Body of pancreas (tissue), 4 donors: Measurements from ENCODE around the gene SCAP. TPM values are rescaled to one million over a fixed set of nuclear protein-coding genes. Genes with fewer than 3 reads are reported as not detected.

Experiments
- ATAC-seq: fragments of 150-250 bp; one replicate; pipeline ENCODE4 v1.9.1; 2016
- DNase-seq, 4 donors: peaks; one replicate each; pipeline ENCODE4 v3.0.0-alpha.2; 2019
- H3K27ac ChIP-seq, 4 donors: fragments of 200-600 bp; sonication (generic); 1 replicate in 3 of 4; 2 replicates in 1 of 4; pipeline versions ENCODE4 v1.5.1 to v1.6.1; 2016 to 2019; ENCODE audit warnings: mild to moderate bottlenecking in 1 of 4, mixed read lengths in 1 of 4, moderate library complexity in 1 of 4
- H3K27me3 ChIP-seq, 2 donors: fragments of 200-600 bp; sonication (generic); one replicate each; pipeline ENCODE4 v1.6.0; 2016; ENCODE audit warnings: mild to moderate bottlenecking in 1 of 2
- H3K36me3 ChIP-seq, 2 donors: fragments of 200-600 bp; sonication (generic); replicated peaks in 1 of 2; 2 replicates each; pipeline ENCODE4 v1.5.1; 2016; ENCODE audit warnings: low read depth in 2 of 2; ENCODE audit not compliant: insufficient read depth in 1 of 2
- H3K4me1 ChIP-seq: fragments of 200-600 bp; sonication (generic); one replicate; pipeline ENCODE4 v1.6.0; 2016
- H3K4me3 ChIP-seq, 2 donors: fragments of 200-600 bp; sonication (generic); 1 replicate in 1 of 2; 2 replicates in 1 of 2; pipeline ENCODE4 v1.5.1; 2016 to 2019
- H3K9me3 ChIP-seq, 3 donors: fragments of 200-600 bp; sonication (generic); 1 replicate in 2 of 3; 2 replicates in 1 of 3; pipeline ENCODE4 v1.5.1; 2016
- POLR2A ChIP-seq, 3 donors: fragments of 450-650 bp; IDR thresholded peaks; one replicate each; pipeline ENCODE4 v1.6.1; 2016; ENCODE audit warnings: antibody characterized with exemption in 3 of 3, mild to moderate bottlenecking in 2 of 3
- WGBS, 2 donors: methylation state at CpG; one replicate each; pipeline ENCODE4 v1.1.5; 2017; 5-methylcytosine and 5-hydroxymethylcytosine counted together
- intact Hi-C: fragments of 100-400 bp; cut with DNase I; formaldehyde crosslinking; loops from one replicate; pipeline ENCODE4 v1.15.1; 2023
- total RNA-seq, 2 donors: library from RNA; depleted of rRNA; stranded (reverse); fragments of >200 nt; gene quantifications; one replicate each; pipeline ENCODE4 v1.1.0, GENCODE V29; 2016
- TF ChIP-seq, protein P1 (sequence below), 7 experiments: fragments of 450-650 bp in 4 of 7; fragments of 200-600 bp in 3 of 7; sonication (generic) in 3 of 7; IDR thresholded peaks; one replicate each; pipeline ENCODE4 v1.5.1; 2016 to 2019; ENCODE audit warnings: antibody characterized with exemption in 7 of 7

SCAP gene
- total RNA-seq, 2 donors from 2014 or later = 56.6 to 122 TPM

DNA sequence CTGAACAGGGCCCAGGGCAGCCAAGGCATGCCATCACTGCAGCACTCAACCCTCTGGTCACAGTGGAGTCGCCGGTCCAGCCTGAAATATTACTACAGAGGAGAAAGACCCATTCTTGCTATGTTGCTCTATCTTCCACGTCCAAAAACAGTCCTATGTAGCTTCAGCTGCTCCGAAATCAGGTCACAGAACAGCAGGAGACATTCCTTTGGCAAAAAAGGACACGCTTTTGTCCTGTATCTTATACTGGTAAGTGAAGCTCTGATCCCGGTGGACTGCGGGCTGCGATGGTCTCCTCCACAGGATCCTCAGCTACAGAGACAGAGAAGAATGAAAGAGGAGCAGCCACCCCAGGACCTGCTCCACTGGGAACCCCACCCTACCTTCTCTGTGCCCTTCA is 20.1 kb upstream of the SCAP start:
- peaks cover 11 to 17% of the 10 kb centered on the region in 2 donors for H3K36me3 ChIP-seq
- ATAC-seq = no peak

DNA sequence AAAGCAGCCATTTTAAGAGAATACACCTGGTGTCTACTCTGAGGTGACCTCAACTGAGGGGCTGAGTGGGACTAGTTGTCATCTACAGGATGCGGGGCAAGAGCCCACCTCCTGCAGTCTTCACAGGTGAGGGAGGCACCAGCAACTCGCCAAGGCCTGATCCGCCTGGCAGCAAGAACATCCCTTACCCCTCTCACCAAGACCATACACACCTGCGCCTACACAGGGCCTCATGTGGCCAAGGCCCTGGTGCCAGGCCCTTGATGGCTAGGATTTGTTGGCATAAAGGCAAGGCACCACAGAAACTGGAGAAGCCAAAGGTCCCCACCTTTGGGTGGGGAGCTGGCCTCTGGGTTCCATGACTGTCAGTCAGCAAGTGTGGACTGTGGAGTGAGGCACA is 19.4 kb upstream of the SCAP start:
- Histone ChIP-seq H3K36me3 (peaks cover 11 to 12% of the 10 kb centered on the region in 2 donors), H3K27ac (no peak overlapping the region), H3K4me3 (no peak overlapping the region), H3K9me3 (no peaks in the 10 kb centered on the region), H3K27me3 (no peaks in the 10 kb centered on the region), H3K4me1 (no peaks in the 10 kb centered on the region)
- TF ChIP-seq POLR2A (IDR thresholded peaks at IDR 0.05) = no peak
- TF ChIP-seq, protein P1, sequence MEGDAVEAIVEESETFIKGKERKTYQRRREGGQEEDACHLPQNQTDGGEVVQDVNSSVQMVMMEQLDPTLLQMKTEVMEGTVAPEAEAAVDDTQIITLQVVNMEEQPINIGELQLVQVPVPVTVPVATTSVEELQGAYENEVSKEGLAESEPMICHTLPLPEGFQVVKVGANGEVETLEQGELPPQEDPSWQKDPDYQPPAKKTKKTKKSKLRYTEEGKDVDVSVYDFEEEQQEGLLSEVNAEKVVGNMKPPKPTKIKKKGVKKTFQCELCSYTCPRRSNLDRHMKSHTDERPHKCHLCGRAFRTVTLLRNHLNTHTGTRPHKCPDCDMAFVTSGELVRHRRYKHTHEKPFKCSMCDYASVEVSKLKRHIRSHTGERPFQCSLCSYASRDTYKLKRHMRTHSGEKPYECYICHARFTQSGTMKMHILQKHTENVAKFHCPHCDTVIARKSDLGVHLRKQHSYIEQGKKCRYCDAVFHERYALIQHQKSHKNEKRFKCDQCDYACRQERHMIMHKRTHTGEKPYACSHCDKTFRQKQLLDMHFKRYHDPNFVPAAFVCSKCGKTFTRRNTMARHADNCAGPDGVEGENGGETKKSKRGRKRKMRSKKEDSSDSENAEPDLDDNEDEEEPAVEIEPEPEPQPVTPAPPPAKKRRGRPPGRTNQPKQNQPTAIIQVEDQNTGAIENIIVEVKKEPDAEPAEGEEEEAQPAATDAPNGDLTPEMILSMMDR (IDR thresholded peaks at IDR 0.05) = no peak
- DNase-seq (no peak), ATAC-seq (no peak)
- WGBS, 2 donors = 73 to 96% methylated on average over 4 of the region's 4 CpGs
- intact Hi-C loops = no loop called here

More for the DNA sequence above, 20.1 kb upstream of the SCAP start:
- no peaks in the 10 kb centered on the region for H3K9me3 ChIP-seq
- no peaks in the 10 kb centered on the region for H3K27me3 ChIP-seq
- no peaks in the 10 kb centered on the region for H3K4me1 ChIP-seq
- TF ChIP-seq, protein P1 (IDR thresholded peaks at IDR 0.05) = no peak
- no peak for TF ChIP-seq POLR2A (IDR thresholded peaks at IDR 0.05)
- no peak overlapping the region for H3K27ac ChIP-seq
- intact Hi-C loops = no loop called here
- 92 to 95% methylated on average over 6 to 8 of the region's 8 CpGs for WGBS, 2 donors
- no peak for DNase-seq
- H3K4me3 ChIP-seq = no peak overlapping the region

DNA sequence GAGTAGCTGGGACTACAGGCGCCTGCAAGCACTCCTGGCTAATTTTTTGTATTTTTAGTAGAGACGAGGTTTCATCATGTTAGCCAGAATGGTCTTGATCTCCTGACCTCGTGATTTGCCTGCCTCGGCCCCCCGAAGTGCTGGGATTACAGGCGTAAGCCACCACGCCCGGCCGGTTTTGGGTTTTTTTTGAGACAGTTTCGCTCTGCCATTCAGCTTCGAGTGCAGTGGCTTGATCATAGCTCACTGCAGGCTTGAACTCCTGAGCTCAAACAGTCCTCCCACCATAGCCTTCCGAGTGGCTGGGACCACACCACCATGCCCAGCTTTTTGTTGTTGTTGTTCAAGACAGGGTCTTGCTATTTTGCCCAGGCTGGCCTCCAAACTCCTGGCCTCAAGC is 16.0 kb upstream of the SCAP start:
- Histone ChIP-seq H3K36me3 (peaks cover 5 to 8% of the 10 kb centered on the region in 2 donors), H3K27me3 (no peaks in the 10 kb centered on the region), H3K4me3 (no peak overlapping the region), H3K4me1 (peaks cover 5% of the 10 kb centered on the region), H3K27ac (no peak overlapping the region), H3K9me3 (no peaks in the 10 kb centered on the region)
- WGBS, 2 donors = 88 to 89% methylated on average over 12 of the region's 12 CpGs
- TF ChIP-seq, protein P1 (IDR thresholded peaks at IDR 0.05) = no peak
- no peak for TF ChIP-seq POLR2A (IDR thresholded peaks at IDR 0.05)
- no peak for DNase-seq
- ATAC-seq = no peak
- intact Hi-C loops = no loop called here

DNA sequence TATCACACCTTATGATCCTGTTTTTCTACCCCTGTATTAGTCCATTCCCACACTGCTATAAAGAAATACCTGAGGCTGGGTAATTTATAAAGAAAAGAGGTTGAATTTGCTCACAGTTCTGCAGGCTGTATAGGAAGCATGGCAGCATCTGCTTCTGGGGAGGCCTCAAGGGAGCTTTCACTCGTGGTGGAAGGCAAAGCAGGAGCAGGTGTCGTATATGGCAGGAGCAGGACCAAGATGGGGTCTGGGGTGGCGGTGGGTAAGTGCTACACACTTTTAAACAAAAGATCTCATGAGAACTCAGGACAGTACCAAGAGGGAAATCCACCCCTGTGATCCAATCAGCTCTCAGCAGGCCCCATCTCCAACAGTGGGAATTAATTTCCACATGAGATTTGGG is 15.4 kb upstream of the SCAP start:
- no peak overlapping the region for H3K27ac ChIP-seq
- peaks cover 4 to 8% of the 10 kb centered on the region in 2 donors for H3K36me3 ChIP-seq
- intact Hi-C loops = no loop called here
- H3K4me3 ChIP-seq = no peak overlapping the region
- H3K9me3 ChIP-seq = no peaks in the 10 kb centered on the region
- DNase-seq = no peak
- ATAC-seq = no peak
- 85 to 88% methylated on average over 3 of the region's 3 CpGs for WGBS, 2 donors
- TF ChIP-seq, protein P1 (IDR thresholded peaks at IDR 0.05) = no peak
- H3K4me1 ChIP-seq = peaks cover 8% of the 10 kb centered on the region
- no peaks in the 10 kb centered on the region for H3K27me3 ChIP-seq

DNA sequence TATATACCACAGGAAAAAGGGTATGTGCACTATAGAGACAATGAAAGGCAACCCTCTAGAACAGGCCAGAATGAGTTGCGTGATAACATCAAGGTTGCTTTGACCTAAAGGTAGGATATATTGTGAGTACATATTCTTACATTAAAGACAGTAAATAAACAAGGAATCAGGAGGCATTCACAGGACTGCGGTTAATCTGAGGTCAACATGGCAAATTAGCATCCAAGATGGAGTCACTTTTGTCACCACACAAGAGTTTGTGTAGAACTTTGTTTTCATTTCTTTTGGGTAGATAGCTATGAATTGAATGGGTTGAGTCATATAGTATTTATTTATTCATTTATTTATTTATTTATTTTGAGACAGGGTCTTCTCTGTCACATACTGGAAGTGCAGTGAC is 11.5 kb upstream of the SCAP start:
- Histone ChIP-seq H3K27me3 (no peaks in the 10 kb centered on the region), H3K4me3 (no peak overlapping the region), H3K9me3 (no peaks in the 10 kb centered on the region), H3K27ac (no peak overlapping the region), H3K36me3 (no peaks in the 10 kb centered on the region), H3K4me1 (peaks cover 10% of the 10 kb centered on the region)
- DNase-seq (no peak), ATAC-seq (no peak)
- TF ChIP-seq, protein P1 (IDR thresholded peaks at IDR 0.05) = no peak
- no peak for TF ChIP-seq POLR2A (IDR thresholded peaks at IDR 0.05)
- intact Hi-C loops = no loop called here
- 88 to 95% methylated on average over 2 of the region's 2 CpGs for WGBS, 2 donors
